Measurements from ENCODE around the gene CCBE1. TPM values are rescaled to one million over a fixed set of nuclear protein-coding genes. Genes with fewer than 3 reads are reported as not detected.

Gene CCBE1
- total RNA-seq, 2 donors from 2014 or later, result 1.00 to 2.9 TPM

DNA sequence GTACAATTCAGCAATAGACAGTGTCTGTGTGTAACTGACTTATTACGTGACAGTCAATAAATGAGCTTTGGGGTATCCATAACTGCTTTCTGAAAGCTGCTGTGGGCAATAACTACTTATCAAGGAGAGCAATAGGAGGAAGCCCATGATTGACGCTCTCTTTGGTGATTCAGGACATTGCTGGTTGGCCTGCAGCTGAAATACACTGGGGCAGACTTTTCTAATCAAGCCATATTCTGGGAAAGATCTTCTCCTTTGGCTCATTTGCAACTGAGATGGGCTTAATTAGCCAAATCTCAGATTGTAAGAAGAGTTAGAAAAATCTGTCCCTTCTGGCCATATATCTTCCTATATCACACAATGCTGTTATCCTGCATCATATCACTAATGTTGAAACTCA lies 24.0 kb upstream of the CCBE1 start:
- Mint-ChIP-seq H3K27me3 (ENCODE audit: insufficient read depth) (peaks cover 7% of the 10 kb centered on the region), H3K27ac (no peak overlapping the region), H3K4me3 (no peak overlapping the region), H3K36me3 (ENCODE audit: low read depth) (no peaks in the 10 kb centered on the region), H3K4me1 (peaks cover 9% of the 10 kb centered on the region), H3K9me3 (peaks cover 7% of the 10 kb centered on the region)
- 93 to 99% methylated on average over 2 of the region's 2 CpGs for WGBS, 2 experiments (ENCODE audit: insufficient coverage in 1 of 2, insufficient read length in 1 of 2)
- Histone ChIP-seq H3K9ac (ENCODE audit: extremely low read depth, low read length, poor library complexity, severe bottlenecking) (no peak overlapping the region), H3K4me1 (ENCODE audit: control insufficient read depth, insufficient read depth, low read length) (peaks cover 6% of the 10 kb centered on the region), H3K27me3 (ENCODE audit: control insufficient read depth, insufficient read depth, low read length, poor library complexity, severe bottlenecking) (peaks cover 8% of the 10 kb centered on the region), H3K4me3 (ENCODE audit: low read length) (no peak overlapping the region), H3K27ac (ENCODE audit: low read depth, low read length) (no peak overlapping the region), H3K9me3 (ENCODE audit: control insufficient read depth, low read length) (no peaks in the 10 kb centered on the region), H3K36me3 (ENCODE audit: control insufficient read depth, insufficient read depth, low read length) (no peaks in the 10 kb centered on the region)
- no peak for DNase-seq
- TF ChIP-seq, protein P1, sequence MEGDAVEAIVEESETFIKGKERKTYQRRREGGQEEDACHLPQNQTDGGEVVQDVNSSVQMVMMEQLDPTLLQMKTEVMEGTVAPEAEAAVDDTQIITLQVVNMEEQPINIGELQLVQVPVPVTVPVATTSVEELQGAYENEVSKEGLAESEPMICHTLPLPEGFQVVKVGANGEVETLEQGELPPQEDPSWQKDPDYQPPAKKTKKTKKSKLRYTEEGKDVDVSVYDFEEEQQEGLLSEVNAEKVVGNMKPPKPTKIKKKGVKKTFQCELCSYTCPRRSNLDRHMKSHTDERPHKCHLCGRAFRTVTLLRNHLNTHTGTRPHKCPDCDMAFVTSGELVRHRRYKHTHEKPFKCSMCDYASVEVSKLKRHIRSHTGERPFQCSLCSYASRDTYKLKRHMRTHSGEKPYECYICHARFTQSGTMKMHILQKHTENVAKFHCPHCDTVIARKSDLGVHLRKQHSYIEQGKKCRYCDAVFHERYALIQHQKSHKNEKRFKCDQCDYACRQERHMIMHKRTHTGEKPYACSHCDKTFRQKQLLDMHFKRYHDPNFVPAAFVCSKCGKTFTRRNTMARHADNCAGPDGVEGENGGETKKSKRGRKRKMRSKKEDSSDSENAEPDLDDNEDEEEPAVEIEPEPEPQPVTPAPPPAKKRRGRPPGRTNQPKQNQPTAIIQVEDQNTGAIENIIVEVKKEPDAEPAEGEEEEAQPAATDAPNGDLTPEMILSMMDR (conservative IDR thresholded peaks at IDR 0.05), result no peak

DNA sequence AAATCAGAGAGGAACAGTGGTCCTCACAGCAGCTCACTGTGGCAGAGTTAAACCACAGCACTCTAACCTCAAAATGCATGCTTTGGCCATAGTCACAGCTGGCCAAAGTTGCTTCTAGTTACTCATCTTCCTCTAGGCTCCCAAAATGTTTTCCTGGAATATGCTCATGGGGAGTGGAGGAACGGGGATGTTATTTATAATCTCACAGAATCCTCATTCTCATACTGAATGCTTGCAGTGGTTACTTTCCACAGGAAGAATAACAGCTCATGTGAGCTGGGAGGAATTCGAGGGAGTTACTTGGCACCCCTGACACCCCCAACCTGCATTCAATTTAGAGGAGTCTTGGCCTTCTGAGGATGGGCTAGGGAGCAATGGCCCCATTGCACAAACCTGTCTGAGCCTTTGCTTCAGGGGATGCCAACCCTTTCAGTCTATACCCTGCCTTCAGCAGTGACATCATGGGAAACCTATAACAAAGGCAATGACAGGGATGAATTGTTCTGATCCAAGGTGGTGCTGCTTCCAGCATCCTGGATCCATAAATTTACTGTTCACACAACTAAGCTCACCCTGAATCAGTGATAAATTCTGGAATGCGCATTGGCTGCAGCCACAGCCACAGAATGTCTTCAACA lies 22.4 kb upstream of the CCBE1 start:
- Mint-ChIP-seq H3K4me3 (no peak overlapping the region), H3K4me1 (peaks cover 9% of the 10 kb centered on the region), H3K9me3 (peaks cover 7% of the 10 kb centered on the region), H3K27ac (no peak overlapping the region), H3K36me3 (ENCODE audit: low read depth) (no peaks in the 10 kb centered on the region), H3K27me3 (ENCODE audit: insufficient read depth) (peaks cover 11% of the 10 kb centered on the region)
- peaks cover 8% of the 10 kb centered on the region for H3K27me3 ChIP-seq (ENCODE audit: control insufficient read depth, insufficient read depth, low read length, poor library complexity, severe bottlenecking)
- H3K9me3 ChIP-seq (ENCODE audit: control insufficient read depth, low read length), result no peaks in the 10 kb centered on the region
- H3K27ac ChIP-seq (ENCODE audit: low read depth, low read length), result no peak overlapping the region
- no peak overlapping the region for H3K9ac ChIP-seq (ENCODE audit: extremely low read depth, low read length, poor library complexity, severe bottlenecking)
- peaks cover 6% of the 10 kb centered on the region for H3K4me1 ChIP-seq (ENCODE audit: control insufficient read depth, insufficient read depth, low read length)
- DNase-seq, result no peak
- WGBS, 2 experiments (ENCODE audit: insufficient coverage in 1 of 2, insufficient read length in 1 of 2), result 93 to 98% methylated on average over 2 to 3 of the region's 3 CpGs
- TF ChIP-seq, protein P1 (conservative IDR thresholded peaks at IDR 0.05), result no peak
- H3K36me3 ChIP-seq (ENCODE audit: control insufficient read depth, insufficient read depth, low read length), result no peaks in the 10 kb centered on the region
- no peak overlapping the region for H3K4me3 ChIP-seq (ENCODE audit: low read length)

DNA sequence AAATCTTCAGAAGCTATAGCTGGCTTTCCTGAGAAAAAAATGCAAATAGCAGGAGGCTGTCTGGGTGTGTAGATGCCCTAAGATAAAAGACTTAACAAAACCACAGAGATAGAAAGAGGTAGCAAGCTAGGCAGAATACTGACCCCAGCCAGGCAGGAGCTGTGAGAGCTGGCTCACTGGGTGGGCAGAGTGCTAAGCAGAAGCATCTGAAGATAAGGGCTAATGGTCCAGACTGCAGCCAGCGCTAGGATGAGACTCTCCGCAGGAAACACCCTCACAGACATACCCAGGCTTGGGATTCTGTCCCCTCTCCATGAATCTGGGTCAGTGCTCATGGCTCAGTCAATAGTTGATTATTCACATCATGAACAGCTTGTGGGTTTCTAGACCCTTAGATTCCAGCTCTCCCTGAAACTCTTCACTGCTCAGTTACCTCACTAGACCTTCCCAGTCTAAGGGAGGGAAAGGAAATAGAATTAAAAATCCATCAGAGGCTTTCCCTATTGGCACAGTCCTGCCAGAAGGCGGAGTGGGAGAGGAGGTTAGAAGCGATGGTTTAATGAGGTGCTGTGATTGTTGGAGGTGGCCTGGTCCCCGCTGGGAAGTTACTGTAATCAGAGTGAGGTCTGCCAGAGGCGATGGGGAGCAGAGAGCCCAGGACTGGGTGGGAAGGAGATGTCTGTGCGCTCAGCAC lies 21.4 kb upstream of the CCBE1 start:
- H3K36me3 Mint-ChIP-seq (ENCODE audit: low read depth), result no peaks in the 10 kb centered on the region
- Histone ChIP-seq H3K9ac (ENCODE audit: extremely low read depth, low read length, poor library complexity, severe bottlenecking) (no peak overlapping the region), H3K9me3 (ENCODE audit: control insufficient read depth, low read length) (no peaks in the 10 kb centered on the region), H3K27me3 (ENCODE audit: control insufficient read depth, insufficient read depth, low read length, poor library complexity, severe bottlenecking) (peaks cover 8% of the 10 kb centered on the region), H3K4me3 (ENCODE audit: low read length) (no peak overlapping the region), H3K27ac (ENCODE audit: low read depth, low read length) (no peak overlapping the region), H3K4me1 (ENCODE audit: control insufficient read depth, insufficient read depth, low read length) (peaks cover 6% of the 10 kb centered on the region), H3K36me3 (ENCODE audit: control insufficient read depth, insufficient read depth, low read length) (no peaks in the 10 kb centered on the region)
- DNase-seq, result peak; percentile 52
- peaks cover 15% of the 10 kb centered on the region for H3K27me3 Mint-ChIP-seq (ENCODE audit: insufficient read depth)
- H3K9me3 Mint-ChIP-seq, result peaks cover 7% of the 10 kb centered on the region
- H3K4me1 Mint-ChIP-seq, result peaks cover 9% of the 10 kb centered on the region
- WGBS, 2 experiments (ENCODE audit: insufficient coverage in 1 of 2, insufficient read length in 1 of 2), result 81 to 83% methylated on average over 3 to 7 of the region's 7 CpGs
- H3K4me3 Mint-ChIP-seq, result no peak overlapping the region
- TF ChIP-seq, protein P1 (conservative IDR thresholded peaks at IDR 0.05), result no peak
- H3K27ac Mint-ChIP-seq, result no peak overlapping the region

All from endodermal cell (in vitro differentiated cells).